Kidney epithelial cell (primary cell): ENCODE results near the gene NRROS. TPM values are rescaled to one million over a fixed set of nuclear protein-coding genes. Genes with fewer than 3 reads are reported as not detected.
"Not testable (repeated sequence)": the region's sequence is repeated elsewhere in the genome, so short reads cannot be mapped to it uniquely, and the experiment has no call there.

Experiments
- DNase-seq: peaks from one replicate; pipeline ENCODE4 v3.0.0-alpha.2; 2010; ENCODE audit warnings: low read depth
- H3K27me3 ChIP-seq: 2 replicates; pipeline ENCODE4 v1.6.0; 2011; ENCODE audit warnings: low read length; ENCODE audit not compliant: control insufficient read depth, insufficient read depth
- H3K36me3 ChIP-seq: 2 replicates; pipeline ENCODE4 v1.5.1; 2011; ENCODE audit warnings: low read length; ENCODE audit not compliant: control insufficient read depth, insufficient read depth
- H3K4me3 ChIP-seq: 2 replicates; pipeline ENCODE4 v1.5.1; 2011; ENCODE audit warnings: low read depth, mild to moderate bottlenecking, control low read depth, low read length
- CTCF ChIP-seq: IDR thresholded peaks from 2 replicates; pipeline ENCODE4 v1.5.1; 2011; ENCODE audit warnings: mild to moderate bottlenecking, moderate library complexity, low read length, control low read depth, inconsistent platforms; ENCODE audit not compliant: insufficient read depth, poor library complexity, severe bottlenecking
- total RNA-seq: library from RNA; depleted of rRNA; stranded (reverse); fragments of >200 nt; gene quantifications from 2 replicates; pipeline ENCODE4 v1.2.3, GENCODE V29; 2015

NRROS gene
- 1.8 and 2.5 TPM in 2 replicates for total RNA-seq

- no peaks in the 10 kb centered on the region for H3K36me3 ChIP-seq
- H3K27me3 ChIP-seq: peaks cover 7% of the 10 kb centered on the region
- no peak for DNase-seq
- peak within 1 kb of the TSS; percentile 34 for H3K4me3 ChIP-seq
- no peak for TF ChIP-seq CTCF
Observed at GRCh38 chr3:196639483-196640296, at the start of gene NRROS. TSS of gene NRROS (plus strand) at chr3:196639694. CDS start at chr3:196654540, 14,846 bp downstream.

GRCh38 chr3:196590279-196590678 is 49.2 kb upstream of the NRROS start:
- DNase-seq: no peak
- Histone ChIP-seq H3K4me3 (no peak overlapping the region), H3K27me3 (no peaks in the 10 kb centered on the region), H3K36me3 (no peaks in the 10 kb centered on the region)
- no peak for TF ChIP-seq CTCF

- H3K4me3 ChIP-seq: no peak overlapping the region
- no peak for TF ChIP-seq CTCF
- H3K36me3 ChIP-seq: no peaks in the 10 kb centered on the region
- peaks cover 9% of the 10 kb centered on the region for H3K27me3 ChIP-seq
- no peak for DNase-seq
Observed at GRCh38 chr3:196596355-196596754, 43.1 kb upstream of the NRROS start.

GRCh38 chr3:196597971-196598733 is 41.3 kb upstream of the NRROS start:
- DNase-seq, H3K27me3 ChIP-seq, H3K36me3 ChIP-seq: not testable (repeated sequence)
- H3K4me3 ChIP-seq: peak overlapping the region; percentile 25

- no peak for DNase-seq
- H3K36me3 ChIP-seq: no peaks in the 10 kb centered on the region
- H3K4me3 ChIP-seq: no peak overlapping the region
- H3K27me3 ChIP-seq: peaks cover 9% of the 10 kb centered on the region
- TF ChIP-seq CTCF: no peak
Observed at GRCh38 chr3:196599734-196600128, 39.8 kb upstream of the NRROS start.

- no peak for DNase-seq
- Histone ChIP-seq H3K27me3 (peaks cover 9% of the 10 kb centered on the region), H3K4me3 (no peak overlapping the region), H3K36me3 (no peaks in the 10 kb centered on the region)
- no peak for TF ChIP-seq CTCF
Observed at GRCh38 chr3:196600359-196600758, 39.1 kb upstream of the NRROS start.
